ENCODE results near the gene LGR5. TPM values are rescaled to one million over a fixed set of nuclear protein-coding genes. Genes with fewer than 3 reads are reported as not detected.
A peak's percentile ranks its signal among the peaks of the same experiment; 100 is the strongest.

Gene LGR5
- total RNA-seq, 1 donor from 2014 or later: 0.67 TPM

DNA sequence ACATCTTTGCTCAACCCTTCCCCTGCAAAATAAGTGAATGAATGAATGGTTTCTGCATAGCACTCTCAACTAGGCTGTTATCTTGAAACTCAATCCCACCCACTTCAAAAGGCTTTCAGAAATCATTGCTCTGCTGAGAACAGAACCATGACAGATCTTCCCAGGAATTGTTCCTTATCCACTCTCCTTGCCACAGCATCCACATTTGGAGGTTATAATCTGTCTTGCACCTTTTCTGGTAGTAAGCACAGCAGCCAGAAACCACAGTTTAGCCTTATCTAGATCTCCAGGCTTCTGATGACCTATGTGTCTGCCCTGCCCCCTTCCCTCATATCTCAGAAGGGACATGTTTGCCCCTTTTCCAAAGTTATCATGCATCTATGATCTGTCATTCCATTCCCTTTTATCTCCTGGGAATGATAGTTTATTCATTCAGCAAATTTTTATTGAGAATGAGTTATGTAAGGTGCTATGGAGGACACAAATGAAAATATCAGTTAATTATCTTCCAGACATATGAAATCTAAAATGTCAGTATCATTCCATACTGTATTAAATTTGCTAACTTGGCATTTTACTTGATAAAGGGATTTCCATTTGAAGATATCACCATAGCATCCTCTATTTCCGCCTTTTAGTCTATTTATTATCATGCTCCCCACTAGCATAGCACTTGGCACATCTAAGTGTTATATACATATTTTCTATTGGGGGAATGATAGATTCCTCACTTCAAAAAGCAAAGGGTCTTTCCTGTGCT is 21.4 kb downstream of the LGR5 start:
- Mint-ChIP-seq H3K36me3 (ENCODE audit: insufficient read depth) (no peaks in the 10 kb centered on the region), H3K9me3 (ENCODE audit: low read depth) (no peaks in the 10 kb centered on the region), H3K27me3 (peaks cover 44% of the 10 kb centered on the region), H3K4me3 (ENCODE audit: low read depth) (no peak overlapping the region), H3K4me1 (ENCODE audit: low read depth) (no peaks in the 10 kb centered on the region), H3K27ac (no peak overlapping the region)
- TF ChIP-seq, protein P1, sequence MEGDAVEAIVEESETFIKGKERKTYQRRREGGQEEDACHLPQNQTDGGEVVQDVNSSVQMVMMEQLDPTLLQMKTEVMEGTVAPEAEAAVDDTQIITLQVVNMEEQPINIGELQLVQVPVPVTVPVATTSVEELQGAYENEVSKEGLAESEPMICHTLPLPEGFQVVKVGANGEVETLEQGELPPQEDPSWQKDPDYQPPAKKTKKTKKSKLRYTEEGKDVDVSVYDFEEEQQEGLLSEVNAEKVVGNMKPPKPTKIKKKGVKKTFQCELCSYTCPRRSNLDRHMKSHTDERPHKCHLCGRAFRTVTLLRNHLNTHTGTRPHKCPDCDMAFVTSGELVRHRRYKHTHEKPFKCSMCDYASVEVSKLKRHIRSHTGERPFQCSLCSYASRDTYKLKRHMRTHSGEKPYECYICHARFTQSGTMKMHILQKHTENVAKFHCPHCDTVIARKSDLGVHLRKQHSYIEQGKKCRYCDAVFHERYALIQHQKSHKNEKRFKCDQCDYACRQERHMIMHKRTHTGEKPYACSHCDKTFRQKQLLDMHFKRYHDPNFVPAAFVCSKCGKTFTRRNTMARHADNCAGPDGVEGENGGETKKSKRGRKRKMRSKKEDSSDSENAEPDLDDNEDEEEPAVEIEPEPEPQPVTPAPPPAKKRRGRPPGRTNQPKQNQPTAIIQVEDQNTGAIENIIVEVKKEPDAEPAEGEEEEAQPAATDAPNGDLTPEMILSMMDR (IDR thresholded peaks at IDR 0.05; ENCODE audit: unreplicated experiment): no peak
- no peak for DNase-seq (ENCODE audit: low spot score, unreplicated experiment)

DNA sequence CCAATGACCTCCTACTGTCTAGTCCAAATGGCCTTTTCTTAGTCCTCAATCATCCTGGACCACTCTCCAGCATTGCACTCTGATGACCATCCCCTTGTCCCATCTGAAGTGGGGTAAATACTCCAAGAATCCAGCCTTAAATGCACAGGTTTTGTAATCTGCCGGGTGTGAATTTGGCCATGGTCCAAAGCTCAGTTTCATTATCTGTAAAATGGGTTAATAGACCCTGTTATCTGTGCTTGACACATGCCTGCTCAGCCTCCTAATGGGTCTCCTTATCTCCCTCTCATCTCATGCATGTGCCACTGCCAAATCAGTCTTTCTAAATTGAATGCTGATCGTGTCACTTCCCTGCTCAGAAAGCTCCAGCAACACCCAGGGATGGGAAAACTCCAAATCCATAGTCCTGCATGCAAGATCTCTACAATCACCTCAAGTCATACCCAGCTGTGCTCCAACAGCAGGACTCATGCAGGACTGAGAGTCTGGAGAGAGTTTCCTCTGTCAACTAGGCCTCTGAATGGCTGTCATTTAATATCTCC is 22.3 kb downstream of the LGR5 start:
- Mint-ChIP-seq H3K36me3 (ENCODE audit: insufficient read depth) (no peaks in the 10 kb centered on the region), H3K9me3 (ENCODE audit: low read depth) (no peaks in the 10 kb centered on the region), H3K27ac (no peak overlapping the region), H3K4me3 (ENCODE audit: low read depth) (no peak overlapping the region), H3K4me1 (ENCODE audit: low read depth) (no peaks in the 10 kb centered on the region), H3K27me3 (peaks cover 45% of the 10 kb centered on the region)
- DNase-seq (ENCODE audit: low spot score, unreplicated experiment): no peak
- TF ChIP-seq, protein P1 (IDR thresholded peaks at IDR 0.05; ENCODE audit: unreplicated experiment): no peak

DNA sequence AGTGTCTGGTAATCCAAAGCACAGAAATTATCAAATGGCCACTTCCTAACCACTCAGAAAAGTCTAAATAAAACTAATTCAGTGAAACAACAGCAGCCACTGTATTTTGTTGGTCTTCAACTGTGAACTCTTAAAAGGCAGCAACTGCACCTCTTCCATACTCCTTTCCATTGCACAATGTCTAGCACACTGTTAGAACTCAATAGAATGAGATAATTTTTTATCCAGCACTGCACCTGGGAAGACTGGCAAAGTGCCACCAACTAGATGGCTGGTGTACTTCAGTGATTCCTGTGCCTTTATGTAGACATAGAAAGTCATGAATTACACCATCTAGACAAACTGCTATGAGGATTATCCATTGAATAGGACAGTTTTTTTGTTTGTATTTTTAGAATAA is 26.2 kb downstream of the LGR5 start:
- Mint-ChIP-seq H3K36me3 (ENCODE audit: insufficient read depth) (no peaks in the 10 kb centered on the region), H3K27ac (no peak overlapping the region), H3K4me1 (ENCODE audit: low read depth) (peaks cover 3% of the 10 kb centered on the region), H3K9me3 (ENCODE audit: low read depth) (no peaks in the 10 kb centered on the region), H3K4me3 (ENCODE audit: low read depth) (no peak overlapping the region), H3K27me3 (peaks cover 50% of the 10 kb centered on the region)
- TF ChIP-seq, protein P1 (IDR thresholded peaks at IDR 0.05; ENCODE audit: unreplicated experiment): no peak
- no peak for DNase-seq (ENCODE audit: low spot score, unreplicated experiment)

DNA sequence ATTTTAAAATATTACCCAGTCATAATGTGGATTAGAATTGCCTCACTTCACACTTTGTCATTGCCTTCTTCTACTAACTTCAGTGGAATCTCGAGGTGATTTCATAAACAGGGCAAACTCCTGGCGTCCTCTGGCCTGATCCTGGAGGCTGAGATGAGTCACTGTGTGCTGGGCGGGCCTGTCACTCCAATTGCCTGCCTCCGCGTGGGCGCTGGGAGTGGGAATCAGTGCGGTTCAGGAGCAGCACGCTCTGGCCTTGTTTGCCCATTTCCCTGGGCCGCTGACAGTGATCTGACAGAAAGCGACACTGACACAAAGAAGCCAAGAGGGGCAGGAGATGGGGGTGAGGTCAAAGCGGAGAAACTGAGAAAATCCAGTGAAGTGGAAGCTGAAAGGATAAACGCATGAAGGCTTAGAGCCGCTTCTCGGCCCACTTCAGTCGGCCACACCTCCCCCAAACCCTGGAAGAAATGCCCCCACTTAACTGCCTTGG is 29.7 kb downstream of the LGR5 start:
- Mint-ChIP-seq H3K36me3 (ENCODE audit: insufficient read depth) (no peaks in the 10 kb centered on the region), H3K27ac (peak overlapping the region; percentile 19), H3K9me3 (ENCODE audit: low read depth) (no peaks in the 10 kb centered on the region), H3K27me3 (peaks cover 49% of the 10 kb centered on the region), H3K4me1 (ENCODE audit: low read depth) (peaks cover 3% of the 10 kb centered on the region), H3K4me3 (ENCODE audit: low read depth) (no peak overlapping the region)
- no peak for DNase-seq (ENCODE audit: low spot score, unreplicated experiment)
- TF ChIP-seq, protein P1 (IDR thresholded peaks at IDR 0.05; ENCODE audit: unreplicated experiment): no peak

DNA sequence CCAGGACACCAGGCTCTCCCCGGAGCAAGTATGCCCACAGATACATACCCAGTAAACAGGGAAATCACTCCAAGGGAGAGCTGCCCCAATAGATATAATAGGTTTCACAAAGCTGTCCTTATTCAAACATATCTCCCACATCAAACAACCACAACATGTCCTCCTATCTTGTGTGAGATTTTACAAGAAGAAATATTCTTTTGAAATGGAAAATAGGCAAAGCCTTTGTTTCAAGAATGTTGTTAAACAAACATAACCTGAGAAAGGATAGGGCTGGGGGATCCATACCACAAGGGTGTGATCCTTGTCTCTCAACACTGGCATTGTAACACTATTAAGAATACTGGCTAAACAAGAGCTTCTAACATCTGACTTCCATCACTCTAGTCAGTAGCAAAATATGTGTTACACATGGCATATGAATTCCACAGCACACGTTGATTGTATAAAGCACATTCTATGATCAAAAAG is 32.9 kb downstream of the LGR5 start:
- Mint-ChIP-seq H3K9me3 (ENCODE audit: low read depth) (no peaks in the 10 kb centered on the region), H3K4me1 (ENCODE audit: low read depth) (peaks cover 3% of the 10 kb centered on the region), H3K27me3 (peaks cover 29% of the 10 kb centered on the region), H3K36me3 (ENCODE audit: insufficient read depth) (no peaks in the 10 kb centered on the region), H3K27ac (no peak overlapping the region), H3K4me3 (ENCODE audit: low read depth) (no peak overlapping the region)
- DNase-seq (ENCODE audit: low spot score, unreplicated experiment): no peak
- TF ChIP-seq, protein P1 (IDR thresholded peaks at IDR 0.05; ENCODE audit: unreplicated experiment): no peak

Data from progenitor cell of endocrine pancreas (in vitro differentiated cells).